Thyroid gland (tissue), 4 donors: Measurements from ENCODE around the gene KLK14.

ENCODE experiments used
- CTCF ChIP-seq, 6 experiments: fragments of 200-600 bp in 3 of 6; fragments of 450-650 bp in 3 of 6; sonication (generic) in 3 of 6; IDR thresholded peaks; one replicate each; pipeline ENCODE4 v1.5.1; 2016 to 2019; ENCODE audit warnings: antibody characterized with exemption in 6 of 6, mild to moderate bottlenecking in 2 of 6, inconsistent platforms in 1 of 6, moderate library complexity in 1 of 6
- POLR2A ChIP-seq, 2 donors: fragments of 450-650 bp; IDR thresholded peaks; one replicate each; pipeline ENCODE4 v1.6.1; 2017; ENCODE audit warnings: antibody characterized with exemption in 2 of 2, mild to moderate bottlenecking in 2 of 2, moderate library complexity in 1 of 2

- no peak for TF ChIP-seq POLR2A (IDR thresholded peaks at IDR 0.05)
- TF ChIP-seq CTCF (IDR thresholded peaks at IDR 0.05): no peak
Observed at GRCh38 chr19:51131780-51132680, 49.3 kb upstream of the KLK14 start.
